A673 (cell line): ENCODE measurements around the gene DSCAML1. TPM values are rescaled to one million over a fixed set of nuclear protein-coding genes. Genes with fewer than 3 reads are reported as not detected.

Experiments used
- BruUV-seq: library from RNA; stranded (reverse); fragments of 400-500 nt; replicated peaks from 2 replicates; lab custom pipeline; 2021; lab: Mats Ljungman, UMichigan
- CTCF ChIA-PET: fragments of 300-600 bp; sonication (Branson Sonifier 250); formaldehyde crosslinking; loops from one replicate; lab custom pipeline; 2022; ENCODE audit warnings: antibody characterized with exemption; lab: Charles Lee
- POLR2A ChIA-PET: fragments of 300-600 bp; sonication (Branson Sonifier 250); formaldehyde crosslinking; loops from one replicate; lab custom pipeline; 2022; ENCODE audit warnings: antibody characterized with exemption; ENCODE audit not compliant: low non-redundant PET; lab: Charles Lee
- DNase-seq: peaks from one replicate; pipeline ENCODE4 v3.0.0-alpha.2; 2015; ENCODE audit warnings: low spot score
- H3K27ac ChIP-seq: fragments of 200-600 bp; sonication (generic); 2 replicates; pipeline ENCODE4 v1.5.1; 2016; ENCODE audit warnings: mixed run types, low read depth, mild to moderate bottlenecking, mixed read lengths, antibody characterized with exemption, low read length; ENCODE audit not compliant: poor library complexity, severe bottlenecking
- H3K27me3 ChIP-seq: fragments of 200-600 bp; sonication (generic); replicated peaks from 2 replicates; pipeline ENCODE4 v1.6.1; 2017; ENCODE audit warnings: mixed run types, low read depth, mild to moderate bottlenecking, mixed read lengths, antibody characterized with exemption, low read length; ENCODE audit not compliant: insufficient read depth, poor library complexity
- H3K36me3 ChIP-seq: fragments of 200-600 bp; sonication (generic); 2 replicates; pipeline ENCODE4 v1.6.1; 2016; ENCODE audit warnings: mixed run types, mild to moderate bottlenecking, mixed read lengths, antibody characterized with exemption, low read length; ENCODE audit not compliant: insufficient read depth, poor library complexity, severe bottlenecking
- H3K4me1 ChIP-seq: fragments of 200-600 bp; sonication (generic); 2 replicates; pipeline ENCODE4 v1.6.1; 2017; ENCODE audit warnings: mixed run types, mild to moderate bottlenecking, mixed read lengths, antibody characterized with exemption, low read length; ENCODE audit not compliant: insufficient read depth, poor library complexity, severe bottlenecking
- H3K4me3 ChIP-seq: fragments of 200-600 bp; sonication (generic); 2 replicates; pipeline ENCODE4 v1.5.1; 2016; ENCODE audit warnings: low read depth, mixed run types, mild to moderate bottlenecking, mixed read lengths, low read length; ENCODE audit not compliant: poor library complexity, severe bottlenecking
- H3K9me3 ChIP-seq: fragments of 200-600 bp; sonication (generic); 2 replicates; pipeline ENCODE4 v1.6.1; 2016; ENCODE audit warnings: mixed run types, low read depth, mild to moderate bottlenecking, mixed read lengths, antibody characterized with exemption, low read length; ENCODE audit not compliant: poor library complexity, severe bottlenecking
- CTCF ChIP-seq: fragments of 300-800, 200-600 bp; sonication (generic); conservative IDR thresholded peaks from 2 replicates; pipeline ENCODE4 v1.5.1; 2017; ENCODE audit warnings: low read depth, mild to moderate bottlenecking, antibody characterized with exemption, low read length, moderate library complexity, mixed read lengths
- EZH2 ChIP-seq: fragments of 200-600 bp; sonication (generic); IDR thresholded peaks from 2 replicates; pipeline ENCODE4 v1.6.1; 2017; ENCODE audit warnings: borderline replicate concordance, low read depth, mild to moderate bottlenecking, mixed read lengths, antibody characterized with exemption, low read length; ENCODE audit not compliant: poor library complexity, severe bottlenecking
- intact Hi-C: fragments of 100-400 bp; cut with micrococcal nuclease; formaldehyde crosslinking; loops from one replicate; pipeline ENCODE4 v1.10.0; 2022; ENCODE audit not compliant: unreplicated experiment
- total RNA-seq: library from RNA; stranded (reverse); gene quantifications from 2 replicates; pipeline ENCODE4 v1.2.3, GENCODE V29; 2021

The DSCAML1 gene
- total RNA-seq, 1 experiment from 2014 or later: not detected

GRCh38 chr11:117426297-117426685, 370.7 kb downstream of the DSCAML1 start:
- DNase-seq: peak; percentile 73
- H3K27ac ChIP-seq: no peak overlapping the region
- no peak overlapping the region for H3K4me3 ChIP-seq
- intact Hi-C loops: loop anchor here (2.0 to 10.0 kb wide), 4 partner anchors 171 to 629 kb away; no protein-coding TSS in a partner anchor
- H3K36me3 ChIP-seq: no peaks in the 10 kb centered on the region
- ChIA-PET POLR2A (interaction anchor here (0.5 kb wide), 1 partner anchor 75 kb away, joined by 5 read pairs; no protein-coding TSS in a partner anchor), CTCF (interaction anchor here (0.5 to 3.7 kb wide), 27 partner anchors 10 to 1246 kb away, joined by 3 to 59 read pairs (median 3); no protein-coding TSS in a partner anchor)
- no TSS peak for BruUV-seq
- no peaks in the 10 kb centered on the region for H3K4me1 ChIP-seq
- no peaks in the 10 kb centered on the region for H3K27me3 ChIP-seq
- H3K9me3 ChIP-seq: no peaks in the 10 kb centered on the region
- TF ChIP-seq CTCF (peak; percentile 100), EZH2 (no peak)

DNA sequence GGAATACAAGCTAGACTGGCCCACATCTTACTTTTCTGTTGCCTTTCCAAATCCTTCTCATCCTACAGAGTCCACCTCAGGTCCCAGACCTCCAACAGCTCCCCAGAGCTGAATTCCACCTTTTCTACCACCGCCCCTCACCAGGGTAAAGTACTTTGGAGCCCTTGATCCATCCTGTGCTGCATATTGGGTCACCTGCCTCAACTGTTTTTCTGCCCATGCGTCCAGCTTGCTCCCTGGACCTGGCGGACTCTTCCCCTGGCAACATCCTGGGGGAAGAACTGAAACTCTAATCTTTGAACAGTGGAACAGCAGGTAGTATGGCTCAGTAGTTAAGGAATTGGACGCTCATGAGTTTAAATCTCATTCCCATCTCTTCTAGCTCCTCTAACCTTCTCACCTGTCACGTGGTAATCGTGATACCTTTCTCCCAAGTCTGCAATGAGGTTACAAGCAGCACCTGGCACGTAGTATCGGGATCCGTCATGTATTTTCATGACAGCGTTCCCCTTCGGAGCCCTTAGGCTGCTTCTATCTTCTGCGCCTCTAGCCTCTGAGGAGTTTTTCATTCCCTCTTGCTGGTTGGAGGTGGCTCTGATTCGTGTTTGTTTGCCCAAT, 371.2 kb downstream of the DSCAML1 start:
- no peak for DNase-seq
- no peak overlapping the region for H3K4me3 ChIP-seq
- no peaks in the 10 kb centered on the region for H3K27me3 ChIP-seq
- no peaks in the 10 kb centered on the region for H3K36me3 ChIP-seq
- POLR2A ChIA-PET: no interaction called here
- no peak for TF ChIP-seq EZH2
- CTCF ChIA-PET: interaction anchor here (0.5 to 3.7 kb wide), 25 partner anchors 10 to 525 kb away, joined by 3 to 59 read pairs (median 3); no protein-coding TSS in a partner anchor
- H3K27ac ChIP-seq: no peak overlapping the region
- no peaks in the 10 kb centered on the region for H3K4me1 ChIP-seq
- BruUV-seq: no TSS peak
- H3K9me3 ChIP-seq: no peaks in the 10 kb centered on the region
- intact Hi-C loops: loop anchor here (2.0 to 10.0 kb wide), 4 partner anchors 172 to 629 kb away; no protein-coding TSS in a partner anchor

DNA sequence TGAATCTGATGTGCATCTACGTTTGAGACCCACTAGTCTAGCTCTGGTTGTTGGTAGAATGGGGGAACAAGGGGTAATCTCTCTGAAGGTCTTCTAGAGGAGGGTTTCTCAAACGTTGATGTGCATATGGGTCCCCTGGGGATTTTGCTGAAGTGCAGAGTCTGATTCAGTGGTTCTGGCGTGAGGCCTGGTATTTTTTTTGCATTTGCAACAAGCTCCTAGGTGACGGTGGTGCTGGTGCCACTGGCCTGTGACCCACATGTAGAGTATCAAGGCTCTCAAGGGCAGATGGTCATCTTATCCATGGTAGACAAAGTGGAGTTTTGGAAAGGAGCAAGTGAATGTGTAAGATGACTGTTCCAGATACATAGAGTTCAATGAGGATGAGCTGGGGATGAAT, 372.2 kb downstream of the DSCAML1 start:
- CTCF ChIA-PET: interaction anchor here (0.7 to 3.7 kb wide), 2 partner anchors 384 to 808 kb away, joined by 3 to 59 read pairs; no protein-coding TSS in a partner anchor

More for the DNA sequence above, 372.2 kb downstream of the DSCAML1 start:
- peak; percentile 52 for DNase-seq
- no peaks in the 10 kb centered on the region for H3K9me3 ChIP-seq
- intact Hi-C loops: loop anchor here (5.0 to 10.0 kb wide), 2 partner anchors 173 to 630 kb away; no protein-coding TSS in a partner anchor
- no peaks in the 10 kb centered on the region for H3K36me3 ChIP-seq
- POLR2A ChIA-PET: no interaction called here
- no peaks in the 10 kb centered on the region for H3K27me3 ChIP-seq
- H3K4me3 ChIP-seq: no peak overlapping the region
- no TSS peak for BruUV-seq
- TF ChIP-seq EZH2 (no peak), CTCF (no peak)
- no peak overlapping the region for H3K27ac ChIP-seq
- H3K4me1 ChIP-seq: no peaks in the 10 kb centered on the region
